DMS 273 treated with DMSO at 0.1 percent for 48 hours (cell line): ENCODE data around the gene ST6GALNAC2.
A peak's percentile ranks its signal among the peaks of the same experiment; 100 is the strongest.
"Not testable (repeated sequence)": the region's sequence is repeated elsewhere in the genome, so short reads cannot be mapped to it uniquely, and the experiment has no call there.

Experiments
- DNase-seq: peaks from one replicate; lab custom pipeline; 2025; lab: John Stamatoyannopoulos, UW

The ST6GALNAC2 gene

DNA sequence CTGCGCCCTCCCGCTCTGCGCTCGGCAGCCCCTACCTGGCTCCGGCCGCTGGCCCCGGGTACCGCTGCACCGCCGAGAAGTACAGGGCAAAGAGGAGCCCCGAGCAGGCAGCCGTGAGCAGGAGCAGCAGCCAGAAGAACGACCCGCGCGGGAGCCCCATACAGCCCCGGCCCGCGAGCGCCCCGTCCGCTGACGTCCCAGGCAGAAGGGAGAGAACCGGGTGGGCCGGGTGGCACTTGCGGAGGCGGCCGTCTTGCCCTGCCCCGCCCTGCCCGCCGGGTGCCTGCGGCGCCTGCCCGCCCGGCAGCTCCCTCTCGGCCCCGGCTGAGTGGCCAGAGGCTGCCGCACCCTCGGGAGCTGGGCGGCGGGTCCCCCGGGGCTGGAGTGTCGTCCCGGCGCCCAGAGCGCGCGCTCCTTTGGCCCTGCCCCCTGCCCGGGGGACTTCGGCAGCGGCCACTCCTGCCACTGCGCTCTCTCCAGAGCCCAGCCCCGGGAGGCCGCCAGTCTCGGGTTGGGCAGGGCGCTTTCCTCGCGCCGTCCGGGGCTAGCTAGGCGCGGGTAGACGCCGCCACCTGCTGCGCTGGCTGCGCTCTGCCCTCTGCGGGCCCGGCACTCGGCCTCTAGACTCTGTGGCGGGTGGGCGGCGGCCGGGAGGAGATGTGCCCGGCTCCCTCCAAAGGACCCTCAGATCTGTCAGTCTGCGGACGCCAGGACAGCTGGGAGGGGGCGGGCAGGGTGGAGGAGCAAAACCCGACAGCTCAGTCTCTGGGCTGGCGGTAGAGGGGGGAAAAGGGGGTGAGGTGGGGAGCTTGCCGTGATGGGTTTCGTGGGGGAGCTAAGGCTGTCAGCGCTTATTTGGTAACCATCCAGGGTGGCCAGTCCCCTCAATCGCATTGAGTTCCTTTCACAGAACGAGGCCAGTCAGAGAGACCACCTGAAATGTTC, at the start of gene ST6GALNAC2:
TSS of gene ST6GALNAC2 (minus strand) at position 212 of the 945 bp plus-strand sequence. CDS start at position 160, 52 bp downstream.
- DNase-seq = no peak

DNA sequence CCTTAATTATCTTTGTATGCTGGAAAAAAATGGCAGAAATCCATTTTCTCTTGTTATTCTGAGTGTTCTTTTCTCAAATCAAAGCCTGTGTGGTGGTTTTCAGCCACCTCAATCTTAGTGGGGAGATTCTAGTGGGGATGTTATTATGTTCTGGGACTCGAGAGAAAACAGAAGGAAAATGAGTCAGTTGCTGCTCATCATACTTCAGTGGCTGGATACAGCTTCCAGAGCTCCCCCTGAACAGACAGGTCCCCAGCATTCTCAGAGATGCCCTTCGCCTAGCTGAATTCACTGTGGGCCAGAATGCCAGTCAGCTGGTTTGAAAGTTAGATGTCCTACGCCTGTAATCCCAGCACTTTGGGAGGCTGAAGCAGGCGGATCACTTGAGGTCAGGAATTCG, 49.4 kb upstream of the ST6GALNAC2 start:
- DNase-seq = no peak

DNA sequence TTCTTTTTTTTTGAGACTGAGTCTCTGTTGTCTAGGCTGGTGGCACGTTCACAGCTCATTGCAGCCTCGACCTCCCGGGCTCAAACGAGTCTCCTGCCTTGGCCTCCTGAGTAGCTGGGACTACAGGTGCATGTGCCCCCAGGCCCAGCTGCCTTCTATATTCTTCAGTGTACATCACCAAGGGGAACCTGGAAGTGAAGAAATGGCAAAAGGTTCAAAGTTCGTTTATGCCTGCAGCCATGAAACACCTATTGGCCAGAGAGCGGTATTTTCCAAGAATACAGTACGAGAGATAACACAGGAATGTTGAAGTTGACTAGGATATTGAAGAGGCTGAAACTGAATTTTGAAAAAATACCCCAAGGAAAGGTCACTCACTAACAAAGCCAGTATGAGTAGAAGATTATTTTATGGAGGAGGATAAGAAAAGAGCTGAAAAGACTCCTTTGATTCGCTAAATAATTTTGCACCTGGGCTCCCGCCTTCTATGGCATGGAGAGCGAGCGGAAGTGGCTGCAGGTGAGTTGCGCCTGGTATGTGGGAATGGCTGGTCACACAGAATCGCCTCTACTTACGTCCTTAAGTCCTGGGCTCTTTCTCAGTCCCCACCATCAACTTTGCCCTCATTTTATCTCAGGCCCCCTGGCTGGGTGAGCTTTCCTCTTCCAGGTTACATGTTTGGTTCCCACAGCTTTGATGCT, 48.1 kb upstream of the ST6GALNAC2 start:
- no peak for DNase-seq

DNA sequence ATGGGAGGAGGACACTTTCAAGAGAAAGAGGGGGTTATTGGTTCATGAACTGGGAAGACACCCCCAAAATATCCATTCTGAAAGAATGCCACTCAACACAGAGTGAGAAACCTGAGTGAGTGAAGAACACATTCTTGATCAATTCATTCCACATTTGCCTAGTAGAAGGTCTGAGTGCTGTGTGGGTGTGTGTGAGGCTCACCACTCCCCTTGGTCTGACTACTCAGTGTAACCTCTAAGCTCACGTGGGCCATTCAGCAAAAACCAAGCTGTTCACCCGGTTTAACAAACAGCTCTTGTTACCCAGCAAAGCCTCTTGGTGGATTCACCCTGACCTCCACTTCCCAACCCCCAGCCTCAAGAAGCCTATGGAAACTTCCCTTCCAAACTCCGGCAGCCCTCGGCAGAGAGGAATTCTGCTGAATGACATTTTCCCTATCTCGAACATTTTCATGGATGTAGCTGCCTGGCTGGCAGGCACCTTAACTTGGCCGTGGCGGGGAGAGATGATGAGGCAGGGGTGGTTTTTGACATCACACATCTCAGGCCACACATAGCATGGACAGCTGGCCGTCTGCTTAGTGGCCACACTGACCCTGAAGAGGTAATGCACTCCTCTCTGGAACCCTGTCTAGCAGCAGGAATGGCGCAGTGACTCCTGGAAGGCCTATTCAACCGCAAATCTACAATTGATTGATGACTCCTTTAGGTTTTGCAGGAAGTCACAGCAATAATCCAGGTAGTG, 46.3 kb upstream of the ST6GALNAC2 start:
- no peak for DNase-seq

DNA sequence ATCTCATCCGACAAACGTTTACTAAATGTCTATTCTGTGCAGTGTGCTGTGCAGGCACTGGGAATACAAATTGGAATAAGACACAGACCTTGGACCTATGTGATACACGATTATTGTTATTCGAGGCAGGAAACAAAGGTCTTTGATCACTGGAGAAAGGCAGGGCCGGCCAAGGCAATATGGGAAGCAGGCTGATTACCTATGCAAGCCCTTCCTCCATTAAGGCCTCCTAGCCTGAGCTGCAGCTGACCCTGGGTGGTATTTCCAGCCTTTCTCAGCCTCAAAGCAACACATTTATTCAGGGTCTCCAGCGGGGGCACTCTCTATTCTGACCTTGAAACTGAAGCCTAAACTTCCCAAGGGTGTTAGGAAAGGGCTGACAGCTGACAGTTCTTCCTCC, 44.5 kb upstream of the ST6GALNAC2 start:
- no peak for DNase-seq

DNA sequence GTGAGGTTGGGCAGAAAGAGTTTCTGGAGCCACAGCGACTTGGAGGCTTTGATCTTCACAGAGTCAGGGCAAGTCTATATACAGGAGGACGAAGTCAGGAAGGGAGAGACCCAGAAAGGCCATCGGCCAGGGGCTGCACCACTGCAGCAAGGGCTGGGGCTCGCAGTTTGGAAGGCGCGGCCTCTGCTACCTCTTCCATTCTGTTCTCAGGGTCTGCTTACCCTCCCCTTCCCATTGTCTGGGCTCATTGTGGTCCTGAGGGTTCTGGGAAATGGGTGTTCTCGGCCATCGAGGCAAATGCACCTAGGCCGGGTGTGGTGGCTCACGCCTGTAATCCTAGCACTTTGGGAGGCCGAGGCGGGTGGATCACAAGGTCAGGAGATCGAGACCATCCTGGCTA, 41.9 kb upstream of the ST6GALNAC2 start:
- no peak for DNase-seq

DNA sequence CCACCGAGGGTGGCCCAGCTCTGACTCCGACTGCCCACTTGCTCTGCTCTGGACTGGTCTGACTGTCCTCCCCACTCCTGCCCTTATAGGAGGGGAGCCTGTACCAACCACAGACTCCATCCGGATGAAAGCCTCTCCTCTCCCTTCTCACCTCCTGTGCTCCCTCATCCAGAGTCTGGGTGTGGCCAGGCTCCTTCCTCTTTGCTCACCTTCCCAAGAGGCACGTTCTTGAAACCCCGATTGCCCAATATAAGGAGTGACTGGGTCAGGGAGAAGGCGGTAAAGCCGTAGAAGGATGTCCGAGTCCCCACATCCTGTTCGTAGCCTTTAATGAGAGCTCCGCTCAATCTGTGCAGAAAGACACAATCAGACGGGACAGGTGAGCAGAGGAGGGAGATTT, 40.8 kb upstream of the ST6GALNAC2 start:
- DNase-seq = no peak

DNA sequence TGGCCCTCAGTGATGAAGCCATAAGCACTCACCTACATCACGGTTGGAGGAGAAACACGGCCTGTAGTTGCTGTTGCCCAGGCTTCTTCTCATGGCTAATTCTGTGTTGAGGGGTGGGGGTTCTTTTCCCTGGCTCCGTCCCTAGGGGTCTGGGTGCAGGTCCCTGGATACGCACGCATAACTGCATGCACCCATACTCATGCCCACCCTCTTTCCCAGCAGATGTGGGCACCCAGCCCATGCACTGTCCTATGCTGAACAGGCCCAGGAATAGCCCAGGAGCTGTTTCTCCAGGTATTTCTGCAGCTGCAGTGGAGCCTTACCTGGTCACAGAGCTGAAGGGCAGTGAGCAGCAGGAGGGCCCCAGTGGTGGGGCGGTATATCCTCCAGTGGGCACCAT, 39.8 kb upstream of the ST6GALNAC2 start:
- DNase-seq = no peak

DNA sequence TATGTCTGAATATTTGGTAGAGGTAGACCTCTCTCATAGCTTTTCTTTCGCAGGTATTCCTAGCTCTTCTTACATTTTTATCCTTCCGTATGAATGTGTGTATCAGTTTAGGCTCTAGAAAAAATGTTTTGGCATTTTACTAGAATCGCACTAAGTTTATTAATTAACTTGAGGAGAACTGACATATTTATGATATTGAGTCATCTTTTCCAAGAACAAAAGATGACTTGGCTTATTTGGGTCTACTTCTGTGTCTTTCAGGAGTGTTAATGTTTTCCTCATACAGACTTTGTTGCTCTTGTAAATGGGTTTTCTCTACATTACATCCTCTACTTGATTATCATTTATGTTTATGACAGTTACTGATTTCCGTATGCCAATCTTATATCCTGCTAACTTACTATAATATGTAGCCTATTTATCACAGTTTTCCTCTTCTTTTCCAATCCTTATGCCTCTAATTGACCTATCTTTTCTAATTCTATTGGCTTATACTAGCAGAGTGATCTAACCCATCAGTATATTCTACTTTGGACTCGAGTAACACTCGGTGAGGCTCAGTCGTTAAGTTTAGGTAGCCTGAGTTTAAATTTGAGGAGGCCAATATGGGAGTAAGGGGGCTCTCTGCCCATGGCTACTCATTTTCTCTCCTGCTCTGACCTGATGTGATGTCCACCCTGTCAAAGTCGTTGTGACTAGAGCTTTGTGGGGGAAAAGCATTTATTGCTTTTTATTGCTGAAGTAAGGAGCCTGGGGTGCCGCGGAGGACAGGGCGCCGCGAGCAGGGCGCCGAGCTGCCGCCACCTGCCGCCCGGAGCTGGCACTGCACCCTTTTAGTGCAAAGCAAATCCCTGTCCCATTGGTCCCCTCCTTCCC, 37.8 kb upstream of the ST6GALNAC2 start:
- DNase-seq = peak; percentile 30

DNA sequence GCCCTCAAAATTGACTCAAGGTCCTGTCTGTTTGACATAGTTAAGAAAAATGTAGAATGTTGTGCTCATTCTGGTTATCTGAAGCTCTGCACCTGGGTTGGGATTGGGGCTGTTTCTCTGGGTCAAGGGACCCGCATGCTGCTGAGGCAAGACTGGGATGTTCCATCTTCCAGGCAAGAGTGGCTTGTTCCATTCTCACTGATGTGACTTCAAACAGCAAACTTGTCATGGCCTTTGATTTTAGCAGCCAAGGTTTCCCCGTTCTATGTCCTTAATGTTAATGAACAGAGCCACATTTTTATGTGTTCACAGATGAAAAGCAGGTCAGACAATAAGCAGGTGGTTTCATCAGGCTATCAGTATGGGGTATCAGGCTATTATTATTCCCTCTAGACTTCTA, 32.2 kb upstream of the ST6GALNAC2 start:
- no peak for DNase-seq

DNA sequence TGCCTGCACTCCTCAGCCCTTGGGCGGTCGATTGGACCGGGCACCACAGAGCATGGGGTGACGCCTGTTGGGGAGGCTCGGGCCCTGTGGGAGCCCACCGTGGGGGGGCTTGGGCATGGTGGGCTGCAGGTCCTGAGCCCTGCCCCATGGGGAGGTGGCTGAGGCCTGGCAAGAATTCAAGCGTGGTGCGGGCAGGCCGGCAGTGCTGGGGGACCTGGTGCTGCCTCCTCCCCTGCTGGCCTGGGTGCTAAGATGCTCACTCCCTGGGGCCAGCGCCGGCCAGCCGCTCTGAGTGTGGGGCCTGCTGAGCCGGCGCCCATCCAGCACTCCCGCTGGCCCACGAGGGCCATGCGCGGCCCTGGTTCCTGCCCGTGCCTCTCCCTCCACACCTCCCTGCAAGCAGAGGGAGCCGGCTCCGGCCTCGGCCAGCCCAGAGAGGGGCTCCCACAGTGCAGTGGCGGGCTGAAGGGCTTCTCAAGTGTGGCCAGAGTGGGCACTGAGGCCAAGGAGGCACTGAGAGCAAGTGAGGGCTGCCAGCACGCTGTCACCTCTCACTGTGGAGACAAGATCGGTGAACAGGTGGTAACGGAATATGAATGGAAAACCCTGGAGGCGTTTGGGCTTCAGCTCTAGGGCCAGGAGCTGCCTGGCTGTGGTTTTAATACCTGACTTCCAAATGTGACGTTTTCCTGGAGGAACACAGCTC, 29.4 kb upstream of the ST6GALNAC2 start:
- DNase-seq = no peak

DNA sequence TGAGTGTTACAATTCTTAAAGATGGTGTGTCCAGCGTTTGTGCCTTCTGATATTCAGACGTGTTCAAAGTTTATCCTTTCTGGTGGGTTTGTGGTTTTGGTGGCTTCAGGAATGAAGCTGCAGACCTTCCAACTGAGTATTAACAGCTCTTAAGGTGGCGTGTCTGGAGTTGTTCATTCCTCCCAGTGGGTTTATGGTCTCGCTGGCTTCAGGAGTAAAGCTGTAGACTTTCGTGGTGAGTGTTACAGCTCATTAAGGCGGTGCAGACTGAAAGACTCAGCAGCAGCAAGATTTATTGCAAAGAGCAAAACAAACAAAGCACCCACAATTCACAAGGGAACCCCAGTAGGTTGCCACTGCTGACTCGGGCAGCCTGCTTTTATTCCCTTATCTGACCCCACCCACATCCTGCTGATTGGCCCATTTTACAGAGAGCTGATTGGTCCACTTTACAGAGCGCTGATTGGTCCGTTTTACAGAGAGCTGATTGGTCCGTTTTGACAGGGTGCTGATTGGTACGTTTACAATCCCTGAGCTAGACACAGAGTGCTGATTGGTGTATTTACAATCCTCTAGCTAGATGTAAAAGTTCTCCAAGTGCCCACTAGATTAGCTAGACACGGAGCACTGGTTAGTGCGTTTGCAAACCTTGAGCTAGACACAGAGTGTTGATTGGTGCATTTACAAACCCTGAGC, 28.6 kb upstream of the ST6GALNAC2 start:
- DNase-seq = not testable (repeated sequence)

DNA sequence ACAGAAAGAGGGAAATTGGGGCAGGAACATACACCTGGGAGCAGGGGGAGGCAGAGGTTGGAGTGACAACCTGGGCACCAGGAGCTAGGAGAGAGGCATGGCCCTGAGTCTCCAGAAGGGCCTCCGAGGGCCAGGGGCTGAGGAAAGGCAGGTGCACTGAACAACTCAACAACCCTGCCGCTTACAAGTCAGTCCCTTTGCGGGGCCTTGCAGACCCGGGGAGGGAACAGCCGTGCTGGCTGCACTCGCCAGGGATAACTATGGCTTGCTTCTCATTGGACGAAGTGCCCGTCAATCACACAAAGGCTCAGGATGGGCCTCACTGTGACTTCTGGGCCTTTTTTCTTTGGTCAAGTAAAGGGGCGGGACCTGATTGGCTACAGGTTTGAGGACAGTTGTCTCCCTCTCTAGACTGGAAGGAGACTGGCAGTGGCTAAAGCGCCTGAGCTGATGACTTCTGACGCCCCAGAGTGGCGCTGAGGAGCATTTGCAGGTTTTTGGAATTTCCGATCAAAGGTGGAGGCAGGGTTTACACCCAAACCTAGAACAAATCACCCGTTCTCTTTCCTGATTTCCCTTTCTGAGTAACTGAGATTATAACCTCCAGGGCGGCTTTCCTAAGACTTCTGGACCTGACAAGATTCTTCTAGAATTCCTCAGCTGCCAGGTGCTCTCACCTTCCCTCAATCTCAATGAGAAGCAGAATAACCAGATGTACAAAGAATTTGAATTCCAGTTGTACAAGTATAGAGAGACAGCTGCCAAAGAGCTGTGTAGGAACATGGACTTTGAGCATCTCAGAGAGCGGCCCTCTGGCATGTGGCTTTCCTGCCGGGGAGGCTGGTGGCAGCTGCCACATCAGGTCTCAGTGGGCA, 27.6 kb upstream of the ST6GALNAC2 start:
- peak; percentile 9 for DNase-seq

DNA sequence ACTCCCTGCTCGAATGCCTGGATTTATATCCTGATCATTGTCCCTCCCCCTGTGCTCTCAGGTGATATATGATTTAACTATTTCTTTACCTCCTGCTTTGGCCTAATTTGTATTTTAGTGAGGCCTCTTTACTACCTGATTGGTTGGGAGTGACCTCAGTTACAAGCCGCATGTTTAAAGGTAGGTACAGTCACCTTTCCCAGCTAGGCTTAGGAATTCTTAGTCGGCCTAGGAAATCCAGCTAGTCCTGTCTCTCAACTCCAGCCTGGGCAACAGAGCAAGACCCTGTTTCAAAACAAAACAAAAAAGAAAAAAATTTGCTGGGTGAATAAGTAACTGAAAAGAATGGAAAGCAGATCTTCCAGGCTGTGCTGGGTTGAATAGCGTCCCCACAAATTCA, 26.8 kb upstream of the ST6GALNAC2 start:
- no peak for DNase-seq

DNA sequence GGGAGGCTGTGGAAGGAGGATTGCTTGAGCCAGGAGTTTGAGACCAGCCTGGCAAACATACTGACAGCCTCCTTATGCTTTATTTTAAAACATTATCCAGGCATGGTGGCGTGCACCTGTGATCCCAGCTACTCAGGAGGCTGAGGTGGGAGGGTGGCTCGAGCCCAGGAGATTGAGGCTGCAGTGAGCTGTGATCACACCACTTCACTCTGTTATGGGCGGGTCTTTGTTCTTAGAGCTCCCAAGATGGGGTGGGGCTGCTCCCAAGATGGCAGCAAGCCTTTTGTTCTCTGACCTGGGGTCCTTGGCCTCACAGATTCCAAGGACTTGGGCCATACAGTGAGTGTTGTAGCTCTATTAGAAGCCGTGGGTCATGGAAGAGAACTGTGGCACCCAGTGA, 26.1 kb upstream of the ST6GALNAC2 start:
- DNase-seq = no peak

DNA sequence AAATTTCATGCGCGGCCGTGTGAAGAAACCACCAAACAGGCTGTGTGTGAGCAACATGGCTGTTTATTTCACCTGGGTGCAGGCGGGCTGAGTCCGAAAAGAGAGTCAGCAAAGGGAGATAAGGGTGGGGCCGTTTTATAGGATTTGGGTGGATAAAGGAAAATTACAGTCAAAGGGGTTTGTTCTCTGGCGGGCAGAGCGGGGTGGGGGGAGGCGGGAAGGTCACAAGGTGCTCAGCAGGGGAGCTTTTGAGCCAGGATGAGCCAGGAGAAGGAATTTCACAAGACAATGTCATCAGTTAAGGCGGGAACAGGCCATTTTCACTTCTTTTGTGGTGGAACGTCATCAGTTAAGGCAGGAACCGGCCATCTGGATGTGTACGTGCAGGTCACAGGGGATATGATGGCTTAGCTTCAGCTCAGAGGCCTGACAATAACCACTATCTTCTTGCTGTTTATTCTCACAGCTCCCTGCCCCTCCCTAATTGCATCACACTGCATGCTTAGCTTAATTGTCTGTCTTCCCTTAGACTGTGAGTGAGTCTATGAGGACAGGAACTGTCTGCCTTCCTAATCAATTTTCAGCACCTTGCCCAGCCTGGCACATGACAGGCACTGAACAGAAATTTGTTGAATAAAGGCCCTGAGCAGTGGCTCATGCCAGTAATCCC, 25.6 kb upstream of the ST6GALNAC2 start:
- not testable (repeated sequence) for DNase-seq

DNA sequence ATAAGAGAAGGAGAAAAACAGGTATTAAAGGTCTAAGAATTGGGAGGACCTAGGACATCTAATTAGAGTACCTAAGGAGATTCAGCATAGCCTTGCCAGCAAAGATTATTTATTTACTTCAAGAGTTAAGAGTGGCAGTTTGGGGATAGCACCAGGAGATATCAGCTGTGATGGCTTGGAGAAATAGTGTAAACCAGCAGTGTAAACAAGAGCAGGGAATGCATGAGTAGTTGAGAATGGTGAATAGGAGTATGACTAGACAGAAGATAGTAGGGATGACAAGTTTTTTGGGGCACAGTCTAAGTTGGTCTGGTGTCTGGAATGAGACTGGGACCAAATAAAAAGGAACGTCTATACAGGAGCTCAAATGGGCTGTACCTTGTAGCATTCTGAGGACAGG, 21.0 kb upstream of the ST6GALNAC2 start:
- not testable (repeated sequence) for DNase-seq

DNA sequence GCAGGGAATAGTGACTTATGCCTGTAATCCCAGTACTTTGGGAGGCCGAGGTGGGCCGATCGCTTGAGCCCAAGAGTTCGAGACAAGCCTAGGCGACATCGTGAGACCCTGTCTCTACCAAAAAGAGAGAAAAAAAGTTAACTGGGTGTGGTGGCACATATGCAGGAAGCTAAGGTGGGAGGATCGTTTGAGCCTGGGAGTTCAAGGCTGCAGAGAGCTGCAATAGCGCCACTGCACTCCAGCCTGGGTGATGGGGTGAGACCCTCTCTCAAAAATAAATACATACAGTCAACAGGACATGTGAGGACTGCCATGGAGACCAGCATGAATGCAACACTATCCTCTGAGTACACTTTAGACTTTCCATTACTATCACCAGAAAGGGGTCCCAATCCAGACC, 15.4 kb upstream of the ST6GALNAC2 start:
- DNase-seq = no peak
